Measurements from ENCODE around the gene VTI1B.

VTI1B gene

DNA sequence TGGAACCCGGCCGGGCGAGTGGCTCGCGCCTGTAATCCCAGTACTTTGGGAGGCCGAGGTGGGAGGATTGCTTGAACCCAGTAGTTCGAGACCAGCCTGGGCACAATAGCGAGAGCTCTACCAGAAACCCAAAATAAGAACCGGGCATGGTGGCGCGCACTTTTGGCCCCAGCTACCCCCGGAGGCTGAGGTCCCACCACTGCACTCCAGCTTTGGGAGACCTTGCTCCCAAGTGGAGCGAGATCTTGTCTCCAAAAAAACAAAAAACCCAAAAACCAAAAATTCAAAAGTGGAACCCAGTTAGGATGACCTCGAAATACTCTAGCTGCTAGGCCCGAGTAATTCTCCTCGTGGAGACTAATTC lies 769 bp upstream of the VTI1B start:
- DNase-seq, result no peak

- peak; percentile 35 to 64 for DNase-seq
These were observed 323 bp downstream of the VTI1B start for GRCh38 chr14:67674139-67674479.

DNA sequence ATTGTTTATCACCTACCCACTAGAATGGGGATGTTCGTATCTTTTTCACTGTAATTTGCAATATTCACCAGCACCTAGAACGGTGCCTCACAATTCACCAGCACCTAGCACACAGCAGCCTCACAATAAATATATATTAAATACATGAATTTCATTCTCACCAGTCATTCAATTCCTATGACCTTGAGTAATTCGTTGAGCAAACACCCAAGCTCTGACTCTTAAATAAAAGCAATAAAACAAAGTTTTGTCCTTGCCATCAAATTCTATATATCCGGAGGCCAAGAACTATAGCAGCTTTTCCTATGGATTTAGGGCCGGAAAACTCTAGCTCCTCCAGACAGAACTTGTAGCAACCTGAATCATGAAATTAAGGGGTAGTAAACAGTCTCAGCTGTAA lies 981 bp downstream of the VTI1B start:
- no peak for DNase-seq

GRCh38 chr14:67668559-67668958 lies 5.9 kb downstream of the VTI1B start:
- no peak for DNase-seq

- peak; percentile 5 to 62 for DNase-seq
These were observed 7.5 kb downstream of the VTI1B start for GRCh38 chr14:67666750-67667449.

GRCh38 chr14:67665868-67666267 lies 8.6 kb downstream of the VTI1B start:
- DNase-seq, result no peak

DNA sequence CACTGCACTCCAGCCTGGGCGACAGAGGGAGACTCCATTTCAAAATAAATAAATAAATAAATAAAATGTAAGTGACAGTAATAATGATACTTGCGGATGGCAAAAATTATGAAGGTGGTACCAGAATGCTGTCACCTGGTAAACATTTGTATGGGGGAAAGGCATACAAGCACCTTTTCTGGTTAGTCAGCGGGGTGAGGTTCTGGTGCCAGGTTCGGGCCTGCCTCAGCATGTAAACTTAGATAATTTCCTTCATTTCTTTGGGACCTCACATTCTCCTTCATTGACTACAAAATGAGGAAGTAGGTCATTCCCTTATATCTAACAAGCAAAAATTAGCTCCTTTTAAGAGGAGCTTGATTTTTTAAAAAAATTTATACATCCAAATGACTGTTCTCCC lies 10.8 kb downstream of the VTI1B start:
- DNase-seq, result no peak

GRCh38 chr14:67653651-67654280 lies 20.7 kb downstream of the VTI1B start:
- DNase-seq, result no peak

GRCh38 chr14:67652189-67652588 lies 22.2 kb downstream of the VTI1B start:
- no peak for DNase-seq

- no peak for DNase-seq
These were observed 23.7 kb downstream of the VTI1B start for GRCh38 chr14:67650694-67651093.

DNA sequence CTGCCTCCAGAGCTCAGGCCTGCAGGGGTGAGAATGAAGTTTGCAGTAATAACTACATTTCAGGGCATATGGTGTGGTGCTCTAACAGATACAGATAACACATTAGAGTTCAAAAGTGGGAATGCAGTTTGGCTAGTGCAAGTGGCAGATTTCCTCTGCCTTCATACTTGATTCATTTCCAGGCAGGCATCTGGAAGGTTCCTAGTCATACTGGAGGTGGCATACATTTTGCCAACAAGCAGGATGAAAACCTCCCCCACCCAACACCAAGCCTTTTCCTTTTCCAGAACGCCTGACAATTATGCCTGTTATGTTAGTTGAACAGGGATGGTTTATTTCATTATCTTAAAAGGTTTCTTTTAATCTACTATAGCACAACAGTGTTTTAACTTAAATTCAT lies 24.3 kb downstream of the VTI1B start:
- no peak for DNase-seq

GRCh38 chr14:67646131-67646530 lies 28.3 kb downstream of the VTI1B start:
- DNase-seq, result no peak

GRCh38 chr14:67645414-67645813 lies 29.0 kb downstream of the VTI1B start:
- DNase-seq, result no peak

- DNase-seq, result no peak
These were observed 30.0 kb downstream of the VTI1B start for GRCh38 chr14:67644428-67644827.

DNA sequence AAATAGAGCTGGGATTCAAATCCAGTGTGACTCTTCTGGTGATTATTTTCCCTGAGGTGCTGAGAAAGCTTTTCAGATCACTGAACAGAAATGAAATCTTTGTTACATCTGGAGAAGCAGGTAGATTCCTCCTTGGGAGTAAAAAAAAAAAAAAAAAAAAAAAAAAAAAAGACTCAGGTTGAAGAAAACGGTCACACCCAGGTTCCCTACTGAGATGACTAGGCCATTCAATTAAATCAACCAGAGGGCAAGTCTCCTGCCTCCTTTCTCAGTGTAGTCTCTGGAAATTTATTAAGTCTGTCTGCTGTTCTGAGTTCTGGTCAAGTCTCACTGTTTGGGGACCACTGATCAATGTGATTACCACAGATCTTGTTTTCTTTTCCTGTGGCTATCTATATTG lies 30.7 kb downstream of the VTI1B start:
- DNase-seq, result no peak

DNA sequence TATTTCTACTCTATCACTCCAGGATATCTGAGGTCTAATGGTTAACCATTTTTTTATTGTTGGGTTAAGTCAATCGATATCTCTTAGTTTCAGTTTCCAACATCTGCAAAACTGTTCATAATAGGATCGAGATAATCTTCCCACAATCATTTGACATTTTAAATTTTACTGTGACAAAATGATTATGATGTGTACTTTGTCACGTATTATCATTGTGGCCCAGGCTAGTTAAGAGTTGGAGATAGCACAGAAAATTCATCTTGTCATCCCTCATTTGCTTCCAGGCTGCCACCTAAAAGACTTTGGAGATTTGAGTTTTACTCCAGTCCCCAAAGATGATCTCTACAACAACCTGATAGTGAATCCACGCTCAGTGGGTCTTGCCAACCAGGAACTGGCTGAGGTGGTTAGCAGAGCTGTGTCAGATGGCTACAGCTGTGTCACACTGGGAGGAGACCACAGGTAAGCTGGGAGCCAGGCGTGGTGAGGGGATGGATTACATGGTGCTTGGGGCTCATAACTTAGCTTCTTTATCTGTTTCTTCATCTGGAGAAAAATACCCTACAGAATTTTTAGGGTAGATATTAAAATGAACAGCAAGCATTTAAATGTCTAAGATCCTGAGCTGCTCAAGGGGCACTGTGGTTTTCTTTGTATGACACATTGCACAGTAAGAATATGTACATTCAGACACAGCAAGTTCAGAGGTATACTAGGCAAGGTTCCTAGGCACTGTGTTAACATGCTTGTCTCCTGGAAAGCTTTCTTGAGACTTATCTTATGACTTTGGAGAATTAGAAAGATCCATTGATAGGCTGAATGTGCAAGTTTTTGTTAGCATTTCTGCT lies 32.3 kb downstream of the VTI1B start:
- no peak for DNase-seq

DNA sequence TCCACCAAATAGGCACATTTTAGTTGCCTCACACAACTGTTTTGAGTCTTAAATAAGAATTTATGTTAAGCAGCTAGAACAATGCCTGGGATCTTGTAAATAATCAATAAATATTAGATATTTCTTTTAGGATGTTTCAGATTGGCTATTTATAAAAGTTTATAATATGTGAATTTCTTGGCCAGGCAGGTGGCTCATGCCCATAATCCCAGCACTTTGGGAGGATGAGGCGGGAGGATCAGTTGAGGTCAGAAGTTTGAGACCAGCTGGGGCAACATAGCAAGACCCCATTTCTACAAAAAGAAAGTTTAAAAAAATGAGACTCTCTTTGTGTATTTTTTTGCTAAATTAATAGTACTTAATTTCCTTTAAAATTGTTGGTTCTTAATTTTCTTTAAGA lies 33.0 kb downstream of the VTI1B start:
- DNase-seq, result no peak

- no peak for DNase-seq
These were observed 35.8 kb downstream of the VTI1B start for GRCh38 chr14:67638642-67639041.

DNA sequence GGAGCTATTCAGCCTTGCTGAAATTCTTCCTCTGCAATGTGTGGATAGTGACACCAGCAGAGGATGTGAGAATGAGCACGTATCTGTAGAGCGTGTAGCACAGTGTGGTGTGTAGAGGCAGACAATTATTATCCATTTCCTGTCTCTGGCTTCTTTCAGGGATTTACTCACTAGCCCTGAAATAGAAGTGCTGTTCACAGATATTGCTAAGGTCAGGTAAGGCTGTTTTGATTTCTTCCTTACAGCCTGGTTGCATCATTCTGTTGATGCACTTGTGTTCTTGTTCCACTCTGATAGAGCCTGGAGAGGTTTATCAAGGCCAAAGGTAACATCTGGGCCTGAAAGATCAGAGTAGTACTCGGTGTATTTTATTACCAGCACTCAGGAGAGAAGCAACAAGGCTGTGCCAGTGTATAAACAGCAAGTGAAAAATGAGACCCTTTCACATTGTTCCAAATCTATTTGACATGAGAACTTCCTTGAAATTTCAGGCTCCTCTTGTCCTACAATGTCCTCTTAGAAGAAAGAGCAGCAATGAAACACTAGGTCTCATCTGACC lies 38.0 kb downstream of the VTI1B start:
- DNase-seq, result no peak

DNA sequence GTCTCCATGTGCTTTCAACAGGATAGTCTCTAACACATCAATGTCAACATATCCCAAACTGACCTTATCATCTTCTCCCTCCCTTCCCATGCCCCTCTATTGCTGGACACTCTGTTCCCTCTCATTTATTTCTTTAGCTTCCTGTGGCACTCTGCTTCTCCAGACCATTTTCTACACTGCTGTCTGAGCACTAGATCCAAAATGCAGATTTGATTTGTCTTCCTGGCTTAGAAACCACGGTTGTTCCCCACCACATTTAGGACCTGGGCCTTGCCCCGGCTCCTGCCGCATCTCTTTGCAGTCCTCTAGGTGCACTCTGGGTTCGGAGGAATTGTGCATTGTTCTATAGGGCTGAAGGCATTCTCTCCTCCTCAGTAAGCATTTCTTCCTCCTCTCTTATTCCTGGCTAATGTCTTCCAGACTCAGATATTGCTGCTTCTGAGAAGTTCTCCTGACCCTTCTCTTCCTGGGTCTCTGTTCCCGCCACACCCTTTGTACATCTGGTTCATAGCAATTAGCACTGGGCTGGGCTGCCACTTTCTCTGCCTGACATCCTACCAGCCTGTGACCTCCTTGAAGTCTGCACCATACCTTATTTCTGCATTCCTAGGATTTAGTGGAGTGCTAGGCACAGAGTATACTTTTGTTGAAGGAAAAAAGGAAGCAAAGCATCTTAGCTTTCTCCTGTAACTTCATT lies 40.8 kb downstream of the VTI1B start:
- no peak for DNase-seq

GRCh38 chr14:67630938-67631337 lies 43.5 kb downstream of the VTI1B start:
- no peak for DNase-seq

- no peak for DNase-seq
These were observed 44.2 kb downstream of the VTI1B start for GRCh38 chr14:67630186-67630585.

GRCh38 chr14:67627519-67627918 lies 46.9 kb downstream of the VTI1B start:
- DNase-seq, result no peak
